H9 (cell line): ENCODE measurements around the gene ESPNL. TPM values are rescaled to one million over a fixed set of nuclear protein-coding genes. Genes with fewer than 3 reads are reported as not detected.

ENCODE experiments used
- DNase-seq: peaks from one replicate; pipeline ENCODE4 v3.0.0-alpha.2; 2017
- H2AFZ ChIP-seq: one replicate; pipeline ENCODE4 v1.6.1; 2013; ENCODE audit warnings: mild to moderate bottlenecking, low read length, control low read depth, moderate library complexity
- H2AK5ac ChIP-seq: 2 replicates; pipeline ENCODE4 v1.6.1; 2013; ENCODE audit warnings: low read length, control low read depth, mixed read lengths; ENCODE audit not compliant: insufficient read length
- H2BK120ac ChIP-seq: one replicate; pipeline ENCODE4 v1.6.1; 2013; ENCODE audit warnings: low read depth, mild to moderate bottlenecking, low read length, control low read depth, inconsistent platforms; ENCODE audit not compliant: poor library complexity, severe bottlenecking
- H2BK12ac ChIP-seq: 2 replicates; pipeline ENCODE4 v1.6.1; 2013; ENCODE audit warnings: low read length, control low read depth, mixed read lengths, low read depth; ENCODE audit not compliant: insufficient read length
- H2BK15ac ChIP-seq: 2 replicates; pipeline ENCODE4 v1.6.1; 2013; ENCODE audit warnings: low read depth, low read length, control low read depth
- H2BK20ac ChIP-seq: one replicate; pipeline ENCODE4 v1.6.1; 2013; ENCODE audit warnings: low read depth, mild to moderate bottlenecking, low read length, control low read depth, inconsistent platforms; ENCODE audit not compliant: poor library complexity, severe bottlenecking
- H2BK5ac ChIP-seq: 2 replicates; pipeline ENCODE4 v1.6.1; 2013; ENCODE audit warnings: low read length, control low read depth, mixed read lengths; ENCODE audit not compliant: insufficient read length
- H3K14ac ChIP-seq: 2 replicates; pipeline ENCODE4 v1.6.1; 2013; ENCODE audit warnings: low read length, control low read depth; ENCODE audit not compliant: insufficient read depth
- H3K18ac ChIP-seq: 2 replicates; pipeline ENCODE4 v1.6.1; 2013; ENCODE audit warnings: low read depth, mild to moderate bottlenecking, mixed read lengths, low read length, control low read depth; ENCODE audit not compliant: insufficient read length
- H3K23ac ChIP-seq: 2 replicates; pipeline ENCODE4 v1.6.1; 2013; ENCODE audit warnings: low read length, control low read depth, mixed read lengths, low read depth; ENCODE audit not compliant: insufficient read length
- H3K23me2 ChIP-seq: 2 replicates; pipeline ENCODE4 v1.6.1; 2013; ENCODE audit warnings: low read depth, mild to moderate bottlenecking, mixed read lengths, low read length, control low read depth; ENCODE audit not compliant: insufficient read length, poor library complexity, severe bottlenecking
- H3K27ac ChIP-seq: 2 replicates; pipeline ENCODE4 v1.5.1; 2013; ENCODE audit warnings: low read length, control low read depth, mixed read lengths, low read depth; ENCODE audit not compliant: insufficient read length
- H3K27me3 ChIP-seq: 2 replicates; pipeline ENCODE4 v1.6.1; 2013; ENCODE audit warnings: low read length, control low read depth, inconsistent platforms; ENCODE audit not compliant: insufficient read depth
- H3K4ac ChIP-seq: 2 replicates; pipeline ENCODE4 v1.6.1; 2013; ENCODE audit warnings: low read depth, mild to moderate bottlenecking, control low read depth, inconsistent platforms, low read length, moderate library complexity
- H3K4me1 ChIP-seq: 2 replicates; pipeline ENCODE4 v1.6.1; 2013; ENCODE audit warnings: low read length, control low read depth, inconsistent platforms; ENCODE audit not compliant: insufficient read depth
- H3K4me2 ChIP-seq: 2 replicates; pipeline ENCODE4 v1.6.1; 2013; ENCODE audit warnings: low read length, control low read depth, mixed read lengths; ENCODE audit not compliant: insufficient read length, insufficient read depth
- H3K56ac ChIP-seq: 2 replicates; pipeline ENCODE4 v1.6.1; 2013; ENCODE audit warnings: low read depth, mild to moderate bottlenecking, mixed read lengths, low read length, control low read depth; ENCODE audit not compliant: insufficient read length
- H3K79me1 ChIP-seq: 2 replicates; pipeline ENCODE4 v1.6.1; 2013; ENCODE audit warnings: low read depth, mild to moderate bottlenecking, moderate library complexity, low read length, control low read depth, inconsistent platforms; ENCODE audit not compliant: insufficient read depth, poor library complexity, severe bottlenecking
- H3K79me2 ChIP-seq: 2 replicates; pipeline ENCODE4 v1.6.1; 2013; ENCODE audit warnings: low read length, control low read depth, inconsistent platforms; ENCODE audit not compliant: insufficient read depth
- H3K9ac ChIP-seq: 2 replicates; pipeline ENCODE4 v1.6.1; 2013; ENCODE audit warnings: low read length, control low read depth, mixed read lengths; ENCODE audit not compliant: insufficient read length; ENCODE audit errors: extremely low read depth
- H3K9me3 ChIP-seq: one replicate; pipeline ENCODE4 v1.6.1; 2013; ENCODE audit warnings: low read depth, low read length, inconsistent platforms; ENCODE audit not compliant: control insufficient read depth
- H3T11ph ChIP-seq: one replicate; pipeline ENCODE4 v1.6.1; 2013; ENCODE audit warnings: mild to moderate bottlenecking, low read length, control low read depth, inconsistent platforms
- H4K20me1 ChIP-seq: one replicate; pipeline ENCODE4 v1.6.1; 2013; ENCODE audit not compliant: control insufficient read depth, insufficient read length, insufficient read depth
- H4K5ac ChIP-seq: 2 replicates; pipeline ENCODE4 v1.6.1; 2013; ENCODE audit warnings: low read depth, mild to moderate bottlenecking, mixed read lengths, low read length, control low read depth; ENCODE audit not compliant: insufficient read length
- H4K8ac ChIP-seq: replicated peaks from 2 replicates; pipeline ENCODE4 v1.6.1; 2013; ENCODE audit warnings: low read length, control low read depth, mixed read lengths, low read depth; ENCODE audit not compliant: insufficient read length
- H4K91ac ChIP-seq: 2 replicates; pipeline ENCODE4 v1.6.1; 2013; ENCODE audit warnings: low read depth, mild to moderate bottlenecking, moderate library complexity, mixed read lengths, low read length, control low read depth; ENCODE audit not compliant: insufficient read length
- H3K27ac Mint-ChIP-seq, 3 experiments: 2 replicates in 2 of 3; 3 replicates in 1 of 3; pipeline ENCODE4 v1.8.0; 2020 to 2021; ENCODE audit warnings: mixed read lengths in 3 of 3, mild to moderate bottlenecking in 1 of 3, moderate library complexity in 1 of 3
- H3K27me3 Mint-ChIP-seq: 2 replicates; pipeline ENCODE4 v1.8.0; 2021; ENCODE audit warnings: low read depth, mild to moderate bottlenecking, moderate library complexity, mixed read lengths
- H3K36me3 Mint-ChIP-seq, 3 experiments: 2 replicates in 2 of 3; 3 replicates in 1 of 3; pipeline ENCODE4 v1.8.0; 2020 to 2021; ENCODE audit warnings: low read depth in 3 of 3, mixed read lengths in 3 of 3; ENCODE audit not compliant: insufficient read depth in 1 of 3
- H3K4me1 Mint-ChIP-seq, 2 experiments: 2 replicates each; pipeline ENCODE4 v1.8.0; 2020; ENCODE audit warnings: mixed read lengths in 2 of 2
- H3K4me3 Mint-ChIP-seq, 2 experiments: 2 replicates in 1 of 2; 3 replicates in 1 of 2; pipeline ENCODE4 v1.8.0; 2020 to 2021; ENCODE audit warnings: mild to moderate bottlenecking in 2 of 2, mixed read lengths in 2 of 2, moderate library complexity in 1 of 2
- H3K9me3 Mint-ChIP-seq, 2 experiments: 2 replicates in 1 of 2; 3 replicates in 1 of 2; pipeline ENCODE4 v1.8.0; 2020; ENCODE audit warnings: mild to moderate bottlenecking in 2 of 2, mixed read lengths in 2 of 2, moderate library complexity in 1 of 2
- WGBS: extraction: QIAGEN DNeasy Blood & Tissue Kit; methylation state at CpG from one replicate; pipeline ENCODE4 v1.1.7; 2013; ENCODE audit warnings: missing lambda C conversion rate, low lambda C conversion rate, mixed read lengths; ENCODE audit not compliant: insufficient read length; ENCODE audit errors: extremely low coverage; 5-methylcytosine and 5-hydroxymethylcytosine counted together
- total RNA-seq: library from RNA; stranded (reverse); gene quantifications from 2 replicates; pipeline ENCODE4 v1.2.1, GENCODE V29; 2021
- TF ChIP-seq, protein P1 (sequence below): fragments of 200-600 bp; sonication (generic); conservative IDR thresholded peaks from 3 replicates; pipeline ENCODE4 v1.8.0; 2021; ENCODE audit warnings: antibody characterized with exemption, mild to moderate bottlenecking

ESPNL gene
- total RNA-seq, 1 experiment from 2014 or later = 0.17 TPM

DNA sequence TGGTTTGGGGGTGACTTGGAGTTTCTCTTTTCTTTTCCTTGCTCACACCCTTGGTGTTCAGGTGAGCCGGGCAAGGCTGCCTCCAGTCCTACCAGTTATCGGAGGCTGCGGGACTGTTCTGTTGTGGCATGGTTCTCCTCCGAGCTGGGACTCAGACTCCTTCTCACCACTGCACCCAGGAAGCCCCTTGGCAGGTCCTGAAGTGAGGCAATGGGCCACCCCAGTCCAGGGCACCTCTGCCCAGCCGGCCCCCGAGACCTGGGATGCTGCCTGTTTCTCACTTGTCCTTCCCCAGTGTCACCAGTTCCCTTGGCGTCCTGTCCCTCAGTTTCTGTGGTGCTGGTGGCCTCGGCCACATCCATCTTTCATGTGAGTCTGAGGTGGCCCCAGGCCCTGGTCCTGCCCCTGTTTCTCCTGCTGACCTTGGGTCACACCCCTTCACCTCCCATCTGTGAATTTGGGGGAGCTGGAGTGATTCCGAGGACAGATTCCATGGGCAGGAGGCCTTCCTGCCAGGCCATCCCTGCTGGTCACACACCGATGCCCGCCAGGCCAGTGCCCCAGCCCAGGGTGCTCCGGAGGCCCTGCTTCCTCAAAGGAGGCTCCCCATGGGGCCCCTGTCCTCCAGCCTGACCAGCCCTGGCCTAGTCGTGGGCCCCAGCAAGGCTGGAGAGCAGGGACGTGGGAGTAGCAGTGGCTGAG, 31.8 kb downstream of the ESPNL start:
- Histone ChIP-seq H2BK12ac (no peak overlapping the region), H3K4ac (no peak overlapping the region), H3K18ac (no peak overlapping the region), H3K79me2 (no peaks in the 10 kb centered on the region), H3K79me1 (no peaks in the 10 kb centered on the region), H2BK15ac (no peak overlapping the region), H2AK5ac (no peak overlapping the region), H3K56ac (no peak overlapping the region), H2BK120ac (no peak overlapping the region), H4K8ac (no peak overlapping the region), H3T11ph (no peak overlapping the region), H3K4me2 (no peak overlapping the region), H2BK20ac (no peak overlapping the region), H4K91ac (no peak overlapping the region), H2AFZ (no peak overlapping the region), H3K4me1 (no peaks in the 10 kb centered on the region), H3K27me3 (no peaks in the 10 kb centered on the region), H3K27ac (no peak overlapping the region), H4K5ac (no peak overlapping the region), H3K9me3 (no peaks in the 10 kb centered on the region), H4K20me1 (no peaks in the 10 kb centered on the region), H3K23ac (no peak overlapping the region), H3K23me2 (no peaks in the 10 kb centered on the region), H2BK5ac (no peak overlapping the region), H3K9ac (no peak overlapping the region), H3K14ac (no peak overlapping the region; the same call in 1 of the 2 replicates)
- Mint-ChIP-seq H3K4me3 (no peak overlapping the region), H3K27me3 (no peaks in the 10 kb centered on the region; the same call in none of the 2 replicates), H3K27ac (peak overlapping the region in 1 of 3 experiments; percentile 35; a peak in 1 of 7 replicates), H3K4me1 (no peaks in the 10 kb centered on the region), H3K36me3 (no peaks in the 10 kb centered on the region), H3K9me3 (no peaks in the 10 kb centered on the region)
- TF ChIP-seq, protein P1, sequence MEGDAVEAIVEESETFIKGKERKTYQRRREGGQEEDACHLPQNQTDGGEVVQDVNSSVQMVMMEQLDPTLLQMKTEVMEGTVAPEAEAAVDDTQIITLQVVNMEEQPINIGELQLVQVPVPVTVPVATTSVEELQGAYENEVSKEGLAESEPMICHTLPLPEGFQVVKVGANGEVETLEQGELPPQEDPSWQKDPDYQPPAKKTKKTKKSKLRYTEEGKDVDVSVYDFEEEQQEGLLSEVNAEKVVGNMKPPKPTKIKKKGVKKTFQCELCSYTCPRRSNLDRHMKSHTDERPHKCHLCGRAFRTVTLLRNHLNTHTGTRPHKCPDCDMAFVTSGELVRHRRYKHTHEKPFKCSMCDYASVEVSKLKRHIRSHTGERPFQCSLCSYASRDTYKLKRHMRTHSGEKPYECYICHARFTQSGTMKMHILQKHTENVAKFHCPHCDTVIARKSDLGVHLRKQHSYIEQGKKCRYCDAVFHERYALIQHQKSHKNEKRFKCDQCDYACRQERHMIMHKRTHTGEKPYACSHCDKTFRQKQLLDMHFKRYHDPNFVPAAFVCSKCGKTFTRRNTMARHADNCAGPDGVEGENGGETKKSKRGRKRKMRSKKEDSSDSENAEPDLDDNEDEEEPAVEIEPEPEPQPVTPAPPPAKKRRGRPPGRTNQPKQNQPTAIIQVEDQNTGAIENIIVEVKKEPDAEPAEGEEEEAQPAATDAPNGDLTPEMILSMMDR = no peak
- no peak for DNase-seq
- no CpG with 5 or more reads among the region's 14 CpGs for WGBS
